CD4-positive, alpha-beta memory T cell (primary cell): ENCODE results near the gene KLHL33. TPM values are rescaled to one million over a fixed set of nuclear protein-coding genes. Genes with fewer than 3 reads are reported as not detected.
"Not testable (repeated sequence)": the region's sequence is repeated elsewhere in the genome, so short reads cannot be mapped to it uniquely, and the experiment has no call there.

Source experiments
- CTCF ChIA-PET: fragments of 350-600 bp; sonication (Branson Sonifier 250); formaldehyde crosslinking; loops from one replicate; lab custom pipeline; 2021; ENCODE audit warnings: inconsistent platforms; ENCODE audit not compliant: partially characterized antibody; lab: Charles Lee
- POLR2A ChIA-PET: fragments of 350-600 bp; sonication (Branson Sonifier 250); formaldehyde crosslinking; loops from one replicate; lab custom pipeline; 2021; ENCODE audit not compliant: partially characterized antibody; lab: Charles Lee
- DNase-seq, 5 donors: peaks; one replicate each; pipeline versions ENCODE4 v3.0.0 to v3.0.0-alpha.2; 2020 to 2022; ENCODE audit warnings: mixed read lengths in 1 of 5
- H3K27ac ChIP-seq: one replicate; pipeline ENCODE4 v1.7.0; 2013; ENCODE audit warnings: low read depth, low read length
- H3K27me3 ChIP-seq: 2 replicates; pipeline ENCODE4 v1.7.0; 2013; ENCODE audit warnings: mild to moderate bottlenecking, low read length, moderate library complexity; ENCODE audit not compliant: insufficient read depth
- H3K36me3 ChIP-seq: 2 replicates; pipeline ENCODE4 v1.7.0; 2013; ENCODE audit warnings: mild to moderate bottlenecking, low read length, moderate library complexity; ENCODE audit not compliant: insufficient read depth
- H3K4me1 ChIP-seq: 2 replicates; pipeline ENCODE4 v1.7.0; 2013; ENCODE audit warnings: mild to moderate bottlenecking, low read length, moderate library complexity; ENCODE audit not compliant: insufficient read depth
- H3K4me3 ChIP-seq, 2 donors: one replicate each; pipeline ENCODE4 v1.7.0; 2013; ENCODE audit warnings: low read length in 2 of 2, mild to moderate bottlenecking in 1 of 2
- H3K9me3 ChIP-seq, 2 donors: one replicate each; pipeline ENCODE4 v1.7.0; 2013; ENCODE audit warnings: low read length in 2 of 2, control low read depth in 1 of 2; ENCODE audit not compliant: control insufficient read depth in 1 of 2
- H3K27ac Mint-ChIP-seq, 7 donors: one replicate each; pipeline ENCODE4 v1.8.0; 2020 to 2021; ENCODE audit warnings: mixed read lengths in 7 of 7, mild to moderate bottlenecking in 6 of 7, inconsistent platforms in 3 of 7, moderate library complexity in 3 of 7
- H3K27me3 Mint-ChIP-seq, 2 donors: one replicate each; pipeline ENCODE4 v1.8.0; 2020 to 2021; ENCODE audit warnings: mixed read lengths in 2 of 2
- H3K36me3 Mint-ChIP-seq, 2 donors: one replicate each; pipeline ENCODE4 v1.8.0; 2020 to 2021; ENCODE audit warnings: mixed read lengths in 2 of 2, inconsistent platforms in 1 of 2, mild to moderate bottlenecking in 1 of 2
- H3K4me1 Mint-ChIP-seq, 4 donors: one replicate each; pipeline ENCODE4 v1.8.0; 2020 to 2021; ENCODE audit warnings: mixed read lengths in 4 of 4, mild to moderate bottlenecking in 1 of 4
- H3K4me3 Mint-ChIP-seq, 8 donors: one replicate each; pipeline ENCODE4 v1.8.0; 2020 to 2021; ENCODE audit warnings: mixed read lengths in 8 of 8, mild to moderate bottlenecking in 7 of 8, moderate library complexity in 6 of 8, inconsistent platforms in 3 of 8
- H3K9me3 Mint-ChIP-seq, 8 donors: one replicate each; pipeline ENCODE4 v1.8.0; 2020 to 2021; ENCODE audit warnings: mixed read lengths in 8 of 8, mild to moderate bottlenecking in 5 of 8, inconsistent platforms in 3 of 8, moderate library complexity in 1 of 8
- intact Hi-C: fragments of 100-400 bp; cut with micrococcal nuclease; formaldehyde crosslinking; loops from one replicate; pipeline ENCODE4 v1.15.1; 2023
- polyA plus RNA-seq, 2 donors: library from polyadenylated mRNA; unstranded; fragments of 300-500 nt; fragmentation: Illumina TruSeq; gene quantifications; one replicate each; pipeline ENCODE4 v1.2.3, GENCODE V29; 2021
- total RNA-seq, 2 experiments: library from RNA; stranded (reverse); gene quantifications; one replicate each; pipeline ENCODE4 v1.2.3, GENCODE V29; 2021

Gene KLHL33
- total and polyA plus RNA-seq, 4 experiments from 2014 or later, result 0.14 to 0.15 TPM; not detected in 2

GRCh38 chr14:20454516-20455354 lies 18.8 kb upstream of the KLHL33 start, which contains the start of the genes APEX1 and OSGEP:
Gene APEX1, plus strand, starts transcription at chr14:20455226. Its CDS starts 420 bp downstream, at chr14:20455646.
Gene OSGEP, minus strand, starts transcription at chr14:20454812. Its CDS starts 129 bp downstream, at chr14:20454683.
- CTCF ChIA-PET, result interaction anchor here (0.9 to 2.6 kb wide), 11 partner anchors 10 to 159 kb away, joined by 3 to 15 read pairs (median 4); partner anchors contain the start of gene PNP
- POLR2A ChIA-PET, result interaction anchor here (0.8 to 4.7 kb wide), 22 partner anchors 14 to 1001 kb away, joined by 3 to 71 read pairs (median 6); partner anchors contain the start of genes CHD8, PARP2, PNP and RNASE4
- Mint-ChIP-seq H3K27me3 (no peaks in the 10 kb centered on the region), H3K4me1 (peaks cover 5 to 21% (median 12%) of the 10 kb centered on the region in 4 donors), H3K36me3 (peaks cover 33 to 43% of the 10 kb centered on the region in 2 donors), H3K4me3 (peak within 1 kb of the TSS in 2 of 8 donors; percentile 13 to 23), H3K9me3 (no peaks in the 10 kb centered on the region), H3K27ac (peak within 1 kb of the TSS in 2 of 7 donors; percentile 19 to 55)
- intact Hi-C loops, result loop anchor here (1.0 kb wide), 5 partner anchors 15 to 229 kb away; partner anchors contain the start of genes PARP2, PNP and TEP1
- Histone ChIP-seq H3K36me3 (peaks cover 57% of the 10 kb centered on the region), H3K27me3 (no peaks in the 10 kb centered on the region), H3K9me3 (no peaks in the 10 kb centered on the region), H3K27ac (peak within 1 kb of the TSS; percentile 89), H3K4me3 (peak within 1 kb of the TSS; percentile 70 to 99), H3K4me1 (peaks cover 53% of the 10 kb centered on the region)
- peak; percentile 96 to 99 (median 98) for DNase-seq

- DNase-seq, H3K27ac ChIP-seq, intact Hi-C loops, H3K9me3 ChIP-seq, H3K27me3 Mint-ChIP-seq, H3K4me3 ChIP-seq, H3K27me3 ChIP-seq, H3K9me3 Mint-ChIP-seq: not testable (repeated sequence)
- peaks cover 38 to 52% of the 10 kb centered on the region in 2 donors for H3K36me3 Mint-ChIP-seq
- peak overlapping the region in 3 of 7 donors; percentile 27 to 79 (median 65) for H3K27ac Mint-ChIP-seq
- H3K4me1 ChIP-seq, result peaks cover 38% of the 10 kb centered on the region
- peak overlapping the region in 6 of 8 donors; percentile 16 to 62 (median 50) for H3K4me3 Mint-ChIP-seq
- CTCF ChIA-PET, result interaction anchor here (0.9 to 1.7 kb wide), 3 partner anchors 39 to 125 kb away, joined by 6 read pairs; partner anchors contain the start of gene TEP1
- H3K4me1 Mint-ChIP-seq, result peaks cover 2 to 11% (median 7%) of the 10 kb centered on the region in 4 donors
- H3K36me3 ChIP-seq, result peaks cover 57% of the 10 kb centered on the region
- POLR2A ChIA-PET, result interaction anchor here (0.7 to 4.7 kb wide), 5 partner anchors 9 to 229 kb away, joined by 3 to 51 read pairs (median 5); partner anchors contain the start of genes PARP2 and TEP1
Observed at GRCh38 chr14:20452831-20453230, 16.9 kb upstream of the KLHL33 start.

- H3K9me3 Mint-ChIP-seq, result no peaks in the 10 kb centered on the region
- no peak overlapping the region for H3K27ac ChIP-seq
Observed at GRCh38 chr14:20446889-20447288, 10.9 kb upstream of the KLHL33 start.

GRCh38 chr14:20443650-20444049 lies 7.7 kb upstream of the KLHL33 start:
- H3K27me3 ChIP-seq, H3K27me3 Mint-ChIP-seq, intact Hi-C loops, H3K27ac Mint-ChIP-seq, H3K27ac ChIP-seq, H3K9me3 ChIP-seq, DNase-seq, H3K4me3 ChIP-seq, H3K9me3 Mint-ChIP-seq, H3K4me3 Mint-ChIP-seq, POLR2A ChIA-PET: not testable (repeated sequence)
- H3K36me3 ChIP-seq, result peaks cover 22% of the 10 kb centered on the region
- H3K36me3 Mint-ChIP-seq, result peaks cover 19 to 22% of the 10 kb centered on the region in 2 donors
- peaks cover 17% of the 10 kb centered on the region for H3K4me1 ChIP-seq
- peaks cover 9 to 27% (median 15%) of the 10 kb centered on the region in 4 donors for H3K4me1 Mint-ChIP-seq
- CTCF ChIA-PET, result interaction anchor here (2.9 kb wide), 1 partner anchor 29 kb away, joined by 8 read pairs; no protein-coding TSS in a partner anchor

More at GRCh38 chr14:20446889-20447288, 10.9 kb upstream of the KLHL33 start:
- DNase-seq, result no peak
- Histone ChIP-seq H3K36me3 (peaks cover 48% of the 10 kb centered on the region), H3K9me3 (no peaks in the 10 kb centered on the region), H3K4me1 (no peaks in the 10 kb centered on the region), H3K4me3 (no peak overlapping the region), H3K27me3 (no peaks in the 10 kb centered on the region)
- intact Hi-C loops, result no loop called here
- peaks cover 0 to 5% (median 3%) of the 10 kb centered on the region in 4 donors for H3K4me1 Mint-ChIP-seq
- H3K27ac Mint-ChIP-seq, result no peak overlapping the region
- ChIA-PET CTCF (no interaction called here), POLR2A (no interaction called here)
- H3K36me3 Mint-ChIP-seq, result peaks cover 40 to 41% of the 10 kb centered on the region in 2 donors
- H3K4me3 Mint-ChIP-seq, result no peak overlapping the region
- H3K27me3 Mint-ChIP-seq, result no peaks in the 10 kb centered on the region

GRCh38 chr14:20441461-20441860 lies 5.5 kb upstream of the KLHL33 start:
- Mint-ChIP-seq H3K36me3 (peaks cover 1 to 4% of the 10 kb centered on the region in 2 donors), H3K27me3 (no peaks in the 10 kb centered on the region), H3K9me3 (no peaks in the 10 kb centered on the region), H3K4me3 (no peak overlapping the region), H3K27ac (peak overlapping the region in 2 of 7 donors; percentile 8 to 16), H3K4me1 (peaks cover 9 to 27% (median 15%) of the 10 kb centered on the region in 4 donors)
- H3K36me3 ChIP-seq, result peaks cover under 1% of the 10 kb centered on the region
- H3K27me3 ChIP-seq, result no peaks in the 10 kb centered on the region
- no peak overlapping the region for H3K27ac ChIP-seq
- H3K4me3 ChIP-seq, result no peak overlapping the region
- H3K9me3 ChIP-seq, result no peaks in the 10 kb centered on the region
- POLR2A ChIA-PET, result interaction anchor here (1.2 to 2.9 kb wide), 2 partner anchors 13 to 20 kb away, joined by 5 to 9 read pairs; partner anchors contain the start of genes APEX1, OSGEP and PIP4P1
- H3K4me1 ChIP-seq, result peaks cover 17% of the 10 kb centered on the region
- CTCF ChIA-PET, result interaction anchor here (1.0 to 3.1 kb wide), 2 partner anchors 26 to 114 kb away, joined by 3 to 14 read pairs; no protein-coding TSS in a partner anchor
- intact Hi-C loops, result no loop called here
- DNase-seq, result no peak

GRCh38 chr14:20440882-20441281 lies 4.9 kb upstream of the KLHL33 start:
- CTCF ChIA-PET, result interaction anchor here (1.0 to 3.1 kb wide), 2 partner anchors 26 to 113 kb away, joined by 3 to 14 read pairs; no protein-coding TSS in a partner anchor
- H3K27ac Mint-ChIP-seq, result peak overlapping the region; percentile 53 to 89 (median 68)
- H3K4me3 Mint-ChIP-seq, result peak overlapping the region in 4 of 8 donors; percentile 14 to 68 (median 35)
- Histone ChIP-seq H3K36me3 (no peaks in the 10 kb centered on the region), H3K4me1 (peaks cover 17% of the 10 kb centered on the region), H3K27me3 (no peaks in the 10 kb centered on the region), H3K27ac (no peak overlapping the region), H3K9me3 (no peaks in the 10 kb centered on the region), H3K4me3 (no peak overlapping the region)
- intact Hi-C loops, result no loop called here
- H3K9me3 Mint-ChIP-seq, result no peaks in the 10 kb centered on the region
- peaks cover 9 to 27% (median 15%) of the 10 kb centered on the region in 4 donors for H3K4me1 Mint-ChIP-seq
- H3K27me3 Mint-ChIP-seq, result no peaks in the 10 kb centered on the region
- POLR2A ChIA-PET, result interaction anchor here (0.5 to 2.9 kb wide), 3 partner anchors 14 to 775 kb away, joined by 3 to 9 read pairs (median 5); partner anchors contain the start of genes APEX1, OSGEP and PIP4P1
- H3K36me3 Mint-ChIP-seq, result peaks cover 1 to 4% of the 10 kb centered on the region in 2 donors
- peak in 3 of 5 donors; percentile 12 to 36 (median 22) for DNase-seq
